Skeletal muscle tissue (tissue), 4 donors: ENCODE data around the gene LCK. TPM values are rescaled to one million over a fixed set of nuclear protein-coding genes. Genes with fewer than 3 reads are reported as not detected.

Source experiments
- H3K27ac ChIP-seq: one replicate; pipeline ENCODE4 v1.7.0; 2013; ENCODE audit warnings: mild to moderate bottlenecking, low read depth, low read length, inconsistent platforms
- H3K27me3 ChIP-seq, 3 donors: one replicate each; pipeline ENCODE4 v1.7.0; 2013; ENCODE audit warnings: low read length in 3 of 3; ENCODE audit not compliant: control insufficient read depth in 3 of 3, insufficient read depth in 3 of 3
- H3K36me3 ChIP-seq, 3 donors: one replicate each; pipeline ENCODE4 v1.7.0; 2013; ENCODE audit warnings: low read length in 3 of 3; ENCODE audit not compliant: control insufficient read depth in 3 of 3, insufficient read depth in 3 of 3
- H3K4me1 ChIP-seq, 3 donors: one replicate each; pipeline ENCODE4 v1.7.0; 2013; ENCODE audit warnings: low read length in 3 of 3, mild to moderate bottlenecking in 3 of 3; ENCODE audit not compliant: control insufficient read depth in 3 of 3, insufficient read depth in 3 of 3
- H3K4me3 ChIP-seq, 3 donors: one replicate each; pipeline ENCODE4 v1.7.0; 2013; ENCODE audit warnings: low read length in 3 of 3
- H3K9ac ChIP-seq, 3 donors: one replicate each; pipeline ENCODE4 v1.7.0; 2013; ENCODE audit warnings: low read length in 3 of 3, mild to moderate bottlenecking in 3 of 3, moderate library complexity in 2 of 3, low read depth in 1 of 3
- H3K9me3 ChIP-seq, 3 donors: one replicate each; pipeline ENCODE4 v1.7.0; 2013; ENCODE audit warnings: low read length in 3 of 3; ENCODE audit not compliant: control insufficient read depth in 3 of 3
- total RNA-seq: library from RNA; depleted of rRNA; stranded (reverse); fragments of >200 nt; gene quantifications from one replicate; pipeline ENCODE4 v1.2.3, GENCODE V29; 2014
- donor health status: Osteomylitis.

The LCK gene
- total RNA-seq, 1 donor from 2014 or later, result 2.1 TPM

DNA sequence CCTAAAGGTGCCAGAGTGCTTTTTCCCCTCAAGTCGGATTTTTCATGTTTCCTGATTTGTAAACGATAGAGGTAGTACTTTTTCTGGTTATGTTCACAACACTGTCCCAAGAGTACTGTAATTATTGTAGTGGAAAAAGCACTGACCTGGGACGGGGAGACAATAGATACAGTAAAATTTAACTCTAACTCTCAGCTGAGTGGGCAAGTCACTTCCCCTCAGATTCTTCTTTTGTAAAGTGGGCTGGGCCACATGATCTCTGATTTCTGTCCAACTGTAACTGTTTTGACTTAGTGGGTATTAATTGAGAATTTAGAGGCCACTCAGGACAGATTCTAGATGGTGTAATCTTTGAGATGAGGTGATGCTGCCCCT, 65.8 kb downstream of the LCK start:
- Histone ChIP-seq H3K4me1 (no peaks in the 10 kb centered on the region), H3K27me3 (no peaks in the 10 kb centered on the region), H3K9me3 (no peaks in the 10 kb centered on the region), H3K27ac (no peak overlapping the region), H3K36me3 (peaks cover 4 to 11% (median 9%) of the 10 kb centered on the region in 3 donors), H3K9ac (peak overlapping the region in 1 of 3 donors; percentile 19), H3K4me3 (no peak overlapping the region)

- Histone ChIP-seq H3K9me3 (no peaks in the 10 kb centered on the region), H3K4me1 (no peaks in the 10 kb centered on the region), H3K36me3 (peaks cover 4 to 12% (median 11%) of the 10 kb centered on the region in 3 donors), H3K27me3 (no peaks in the 10 kb centered on the region), H3K27ac (no peak overlapping the region), H3K9ac (no peak overlapping the region), H3K4me3 (no peak overlapping the region)
These were observed 67.2 kb downstream of the LCK start for GRCh38 chr1:32318127-32318869.

DNA sequence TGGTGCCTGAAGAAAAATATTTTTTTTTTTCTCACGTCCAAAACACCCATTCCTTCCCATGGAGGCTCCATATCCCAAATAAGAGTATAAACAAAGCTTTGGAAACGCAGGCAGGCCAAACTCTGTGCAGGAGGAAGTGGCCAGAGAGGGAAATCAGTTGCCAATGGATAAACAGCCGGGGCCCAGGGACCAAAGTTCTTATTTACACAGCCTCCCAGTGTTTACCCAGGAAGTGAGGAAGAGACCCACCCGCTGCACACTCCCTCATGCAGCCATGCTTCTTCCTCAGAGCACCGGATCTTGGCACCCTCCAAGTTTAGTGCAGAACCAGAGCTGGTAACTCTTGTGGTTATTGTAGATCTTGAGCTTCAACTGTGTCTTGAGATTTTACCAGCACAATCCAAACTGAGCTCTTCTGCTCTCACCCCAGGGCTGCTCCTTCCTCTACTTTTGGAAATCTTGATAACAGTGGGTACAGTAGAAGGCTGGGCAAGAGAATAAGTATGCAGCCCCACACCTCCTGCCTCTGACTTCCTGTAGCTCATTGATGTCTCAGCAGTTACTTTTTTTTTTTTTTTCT, 70.7 kb downstream of the LCK start:
- Histone ChIP-seq H3K27ac (no peak overlapping the region), H3K4me3 (no peak overlapping the region), H3K4me1 (no peaks in the 10 kb centered on the region), H3K36me3 (peaks cover 7 to 13% (median 12%) of the 10 kb centered on the region in 3 donors), H3K27me3 (no peaks in the 10 kb centered on the region), H3K9me3 (no peaks in the 10 kb centered on the region), H3K9ac (no peak overlapping the region)

DNA sequence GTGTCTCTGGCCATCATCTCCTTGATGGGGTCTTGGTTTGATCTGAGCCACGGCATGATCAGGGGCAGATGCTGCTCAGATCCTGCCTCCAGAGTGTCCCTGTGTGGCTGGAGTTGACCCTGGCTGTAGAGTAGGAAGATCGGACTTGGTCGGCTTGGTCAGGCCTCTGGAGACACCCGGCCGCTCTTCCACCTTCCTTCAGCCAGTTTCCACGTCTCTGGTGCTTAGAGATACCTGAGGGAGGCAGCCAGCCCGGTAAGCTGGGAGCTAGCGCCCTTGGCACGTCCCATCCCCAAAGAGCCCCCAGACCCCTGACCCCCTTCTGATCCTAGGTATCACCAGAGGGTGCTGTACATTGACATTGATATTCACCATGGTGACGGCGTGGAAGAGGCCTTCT, 76.1 kb downstream of the LCK start:
- Histone ChIP-seq H3K4me3 (no peak overlapping the region), H3K36me3 (peaks cover 40 to 50% (median 45%) of the 10 kb centered on the region in 3 donors), H3K9ac (no peak overlapping the region), H3K9me3 (no peaks in the 10 kb centered on the region), H3K27ac (no peak overlapping the region), H3K27me3 (no peaks in the 10 kb centered on the region), H3K4me1 (no peaks in the 10 kb centered on the region)

GRCh38 chr1:32329931-32330466, 78.9 kb downstream of the LCK start:
- Histone ChIP-seq H3K27ac (no peak overlapping the region), H3K9me3 (no peaks in the 10 kb centered on the region), H3K36me3 (peaks cover 43 to 57% (median 51%) of the 10 kb centered on the region in 3 donors), H3K4me3 (no peak overlapping the region), H3K4me1 (peaks cover 4 to 7% (median 6%) of the 10 kb centered on the region in 3 donors), H3K9ac (no peak overlapping the region), H3K27me3 (peaks cover 0 to 4% (median 0%) of the 10 kb centered on the region in 3 donors)

GRCh38 chr1:32330558-32331151, 79.6 kb downstream of the LCK start:
- Histone ChIP-seq H3K36me3 (peaks cover 43 to 57% (median 51%) of the 10 kb centered on the region in 3 donors), H3K4me3 (no peak overlapping the region), H3K9me3 (no peaks in the 10 kb centered on the region), H3K27ac (no peak overlapping the region), H3K27me3 (peaks cover 0 to 4% (median 0%) of the 10 kb centered on the region in 3 donors), H3K4me1 (peaks cover 7 to 9% (median 8%) of the 10 kb centered on the region in 3 donors), H3K9ac (no peak overlapping the region)

DNA sequence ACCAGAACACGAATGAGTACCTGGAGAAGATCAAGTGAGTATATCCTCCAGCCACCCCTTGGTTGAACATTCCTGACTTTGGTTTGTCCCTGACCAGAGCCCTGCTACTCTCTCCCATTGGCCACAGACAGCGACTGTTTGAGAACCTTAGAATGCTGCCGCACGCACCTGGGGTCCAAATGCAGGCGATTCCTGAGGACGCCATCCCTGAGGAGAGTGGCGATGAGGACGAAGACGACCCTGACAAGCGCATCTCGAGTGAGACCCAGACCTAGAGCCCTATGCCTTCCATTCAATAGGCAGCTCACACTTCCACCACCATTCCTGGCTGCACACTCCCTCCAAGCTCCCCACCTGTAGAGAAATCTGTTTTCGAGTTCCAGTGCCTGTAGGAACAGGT, 80.5 kb downstream of the LCK start:
- H3K27ac ChIP-seq, result no peak overlapping the region
- no peak overlapping the region for H3K4me3 ChIP-seq
- no peaks in the 10 kb centered on the region for H3K9me3 ChIP-seq
- peaks cover 43 to 57% (median 51%) of the 10 kb centered on the region in 3 donors for H3K36me3 ChIP-seq
- peaks cover 7 to 12% (median 10%) of the 10 kb centered on the region in 3 donors for H3K4me1 ChIP-seq
- no peak overlapping the region for H3K9ac ChIP-seq
- peaks cover 0 to 4% (median 0%) of the 10 kb centered on the region in 3 donors for H3K27me3 ChIP-seq

- no peak overlapping the region for H3K27ac ChIP-seq
- peaks cover 7 to 17% (median 16%) of the 10 kb centered on the region in 3 donors for H3K4me1 ChIP-seq
- no peak overlapping the region for H3K9ac ChIP-seq
- peaks cover 0 to 4% (median 0%) of the 10 kb centered on the region in 3 donors for H3K27me3 ChIP-seq
- H3K4me3 ChIP-seq, result no peak overlapping the region
- H3K9me3 ChIP-seq, result no peaks in the 10 kb centered on the region
- H3K36me3 ChIP-seq, result peaks cover 35 to 49% (median 44%) of the 10 kb centered on the region in 3 donors
These were observed 81.4 kb downstream of the LCK start for GRCh38 chr1:32332290-32333079.

GRCh38 chr1:32333251-32333963, 82.3 kb downstream of the LCK start:
- Histone ChIP-seq H3K9ac (no peak overlapping the region), H3K9me3 (no peaks in the 10 kb centered on the region), H3K27ac (no peak overlapping the region), H3K36me3 (peaks cover 28 to 40% (median 39%) of the 10 kb centered on the region in 3 donors), H3K4me1 (peaks cover 13 to 26% (median 19%) of the 10 kb centered on the region in 3 donors), H3K27me3 (peaks cover 0 to 4% (median 0%) of the 10 kb centered on the region in 3 donors), H3K4me3 (no peak overlapping the region)
